ENCODE data around the gene MYO1D. TPM values are rescaled to one million over a fixed set of nuclear protein-coding genes. Genes with fewer than 3 reads are reported as not detected.

MYO1D gene
- total RNA-seq, 1 experiment from 2014 or later, result 29.9 TPM

GRCh38 chr17:32913593-32913992 lies 36.7 kb upstream of the MYO1D start:
- Mint-ChIP-seq H3K27ac (no peak overlapping the region), H3K27me3 (ENCODE audit: low read depth) (no peaks in the 10 kb centered on the region), H3K36me3 (no peaks in the 10 kb centered on the region), H3K4me1 (peaks cover 36% of the 10 kb centered on the region), H3K4me3 (no peak overlapping the region), H3K9me3 (no peaks in the 10 kb centered on the region; the same call in 1 of the 2 replicates)
- ChIA-PET CTCF (interaction anchor here (0.8 to 2.8 kb wide), 4 partner anchors 22 to 254 kb away, joined by 3 to 22 read pairs (median 4); partner anchors contain the start of gene MYO1D), POLR2A (no interaction called here)
- ATAC-seq, result no peak
- TF ChIP-seq SMAD4 (CRISPR knock-in tag; IDR thresholded peaks at IDR 0.05) (no peak), NFE2L1 (CRISPR knock-in tag; IDR thresholded peaks at IDR 0.05) (no peak), ESRRA (CRISPR knock-in tag; IDR thresholded peaks at IDR 0.05; ENCODE audit: borderline replicate concordance) (no peak)
- no peak for DNase-seq (ENCODE audit: low spot score)

GRCh38 chr17:32912218-32912897 lies 35.4 kb upstream of the MYO1D start:
- ATAC-seq (peak; percentile 83), DNase-seq (ENCODE audit: low spot score) (peak; percentile 22)
- no peak overlapping the region for H3K4me3 Mint-ChIP-seq
- H3K27ac Mint-ChIP-seq, result no peak overlapping the region
- ChIA-PET POLR2A (interaction anchor here (0.6 kb wide), 1 partner anchor 34 kb away, joined by 6 read pairs; no protein-coding TSS in a partner anchor), CTCF (interaction anchor here (0.6 to 2.8 kb wide), 7 partner anchors 24 to 309 kb away, joined by 3 to 22 read pairs (median 8); partner anchors contain the start of gene MYO1D)
- H3K36me3 Mint-ChIP-seq, result no peaks in the 10 kb centered on the region
- no peaks in the 10 kb centered on the region for H3K27me3 Mint-ChIP-seq (ENCODE audit: low read depth)
- no peaks in the 10 kb centered on the region; the same call in 1 of the 2 replicates for H3K9me3 Mint-ChIP-seq
- H3K4me1 Mint-ChIP-seq, result peaks cover 24% of the 10 kb centered on the region
- TF ChIP-seq ZNF396 (CRISPR knock-in tag; IDR thresholded peaks at IDR 0.05; ENCODE audit: borderline replicate concordance) (no peak), ZNF416 (CRISPR knock-in tag; IDR thresholded peaks at IDR 0.05) (no peak), TP53 (CRISPR knock-in tag; IDR thresholded peaks at IDR 0.05) (no peak), NR1H2 (CRISPR knock-in tag; IDR thresholded peaks at IDR 0.05) (no peak), ATF2 (CRISPR knock-in tag; IDR thresholded peaks at IDR 0.05; ENCODE audit: borderline replicate concordance, low read depth) (no peak), ZMAT4 (CRISPR knock-in tag; IDR thresholded peaks at IDR 0.05) (no peak), USF1 (CRISPR knock-in tag; IDR thresholded peaks at IDR 0.05) (no peak), EMX1 (CRISPR knock-in tag; IDR thresholded peaks at IDR 0.05) (no peak), OVOL2 (CRISPR knock-in tag; IDR thresholded peaks at IDR 0.05; ENCODE audit: borderline replicate concordance) (no peak), HMGXB4 (CRISPR knock-in tag; IDR thresholded peaks at IDR 0.05) (no peak), MAX (CRISPR knock-in tag; IDR thresholded peaks at IDR 0.05) (no peak), ZNF138 (CRISPR knock-in tag; conservative IDR thresholded peaks at IDR 0.05) (no peak), TEAD4 (CRISPR knock-in tag; IDR thresholded peaks at IDR 0.05) (no peak), E2F5 (CRISPR knock-in tag; IDR thresholded peaks at IDR 0.05) (no peak)
